Measurements from ENCODE around the gene CRHR1.
A peak's percentile ranks its signal among the peaks of the same experiment; 100 is the strongest.

CRHR1 gene

GRCh38 chr17:45870342-45870974 lies 86.3 kb downstream of the CRHR1 start:
- no peak for DNase-seq

- no peak for DNase-seq
These were observed 87.6 kb downstream of the CRHR1 start for GRCh38 chr17:45871718-45872117.

DNA sequence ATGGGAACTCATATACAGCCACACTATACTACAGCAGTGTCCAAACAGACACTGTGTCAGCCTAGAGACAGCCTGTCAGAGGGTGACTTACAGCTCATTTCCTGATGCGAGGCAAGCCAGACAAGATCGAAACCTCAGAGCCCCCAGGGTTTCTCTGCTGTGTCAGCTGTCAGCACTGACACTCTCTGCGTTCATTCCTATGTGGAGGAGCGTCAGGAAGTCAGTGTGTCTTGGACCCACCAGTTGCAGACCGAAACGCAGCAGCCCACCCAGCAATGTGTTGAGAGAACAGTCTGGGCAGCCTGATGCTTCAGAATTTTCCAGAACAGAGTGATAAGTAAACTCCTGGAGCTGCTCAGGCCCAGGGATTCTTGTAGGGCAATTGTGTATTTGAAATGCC lies 89.6 kb downstream of the CRHR1 start:
- peak; percentile 52 for DNase-seq

DNA sequence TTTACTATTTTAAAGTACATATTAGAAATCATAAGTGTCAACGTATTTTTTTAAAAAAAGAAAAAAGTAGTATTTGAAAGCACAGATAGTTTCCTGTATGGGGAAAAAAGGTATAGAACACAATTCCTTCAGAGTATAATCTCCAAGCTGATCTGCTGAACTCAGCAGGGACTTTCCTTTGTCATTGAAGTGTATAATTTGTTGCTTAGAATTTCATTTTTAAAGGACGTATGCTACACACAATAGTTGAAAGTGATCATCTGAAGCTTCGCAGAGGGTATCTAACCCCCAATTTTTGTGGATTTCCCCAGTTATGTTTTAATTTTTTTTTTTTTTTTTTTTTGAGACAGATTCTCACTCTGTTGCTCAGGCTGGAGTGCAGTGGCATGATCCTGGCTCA lies 90.0 kb downstream of the CRHR1 start:
- DNase-seq = no peak

DNA sequence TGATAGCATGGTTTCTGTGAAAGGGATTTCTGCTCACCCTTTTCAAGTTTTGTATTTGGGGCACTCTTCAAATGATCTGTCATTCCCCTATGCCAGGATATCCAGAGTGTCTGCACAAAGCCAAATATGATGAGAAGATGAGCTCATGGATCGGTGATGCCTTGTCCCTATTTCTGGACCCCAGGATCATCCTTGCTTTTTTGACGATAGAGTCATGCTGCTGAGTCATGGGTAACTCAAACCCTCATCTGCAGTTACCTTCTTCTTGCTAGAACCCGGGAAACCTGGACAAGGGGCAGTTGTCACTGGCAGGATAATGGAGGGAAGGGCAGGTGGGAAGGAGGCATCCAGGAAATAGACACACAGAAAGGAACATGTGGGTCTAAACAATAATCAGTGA lies 92.4 kb downstream of the CRHR1 start:
- DNase-seq = no peak

DNA sequence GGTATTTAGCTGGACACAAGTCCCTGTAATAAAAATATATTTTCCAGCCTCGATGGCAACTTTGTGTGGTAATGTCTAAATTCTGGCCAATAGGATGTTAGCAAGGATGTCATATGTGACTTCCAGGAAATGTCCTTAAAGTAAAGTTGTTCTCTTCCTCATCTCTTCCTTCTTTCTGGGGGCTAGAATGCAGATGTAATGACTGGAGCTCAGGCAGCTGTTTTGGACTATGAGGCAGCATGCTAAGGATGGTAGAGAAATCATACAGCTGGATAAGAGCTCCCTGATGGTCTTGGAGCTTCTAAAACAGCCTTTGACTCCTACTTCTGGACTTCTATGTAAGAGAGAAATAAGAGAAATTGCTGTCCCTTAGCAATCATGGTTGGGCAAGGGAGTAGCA lies 93.3 kb downstream of the CRHR1 start:
- DNase-seq = no peak

GRCh38 chr17:45883063-45883462 lies 98.9 kb downstream of the CRHR1 start:
- DNase-seq = no peak
